Motor neuron (in vitro differentiated cells): ENCODE results near the gene RHEBL1. TPM values are rescaled to one million over a fixed set of nuclear protein-coding genes. Genes with fewer than 3 reads are reported as not detected.

Source experiments
- ATAC-seq, 8 experiments: fragments of 200-7000 bp; cut with Tn5 transposase; replicated peaks in 6 of 8; 2 replicates each; pipeline ENCODE4 v1.8.0; 2021; ENCODE audit warnings: mild to moderate bottlenecking in 8 of 8, moderate library complexity in 8 of 8
- H3K27ac ChIP-seq, 2 donors: fragments of 250-450 bp; sonication (Bioruptor Pico); 2 replicates each; pipeline ENCODE4 v1.9.0; 2021; ENCODE audit warnings: antibody characterized with exemption in 2 of 2, mild to moderate bottlenecking in 2 of 2, moderate library complexity in 1 of 2
- H3K4me1 ChIP-seq, 2 donors: fragments of 250-450 bp; sonication (Bioruptor Pico); replicated peaks in 1 of 2; 2 replicates each; pipeline ENCODE4 v1.6.1; 2021; ENCODE audit warnings: antibody characterized with exemption in 2 of 2, mild to moderate bottlenecking in 2 of 2, moderate library complexity in 1 of 2
- H3K4me3 ChIP-seq, 5 donors: fragments of 250-450 bp; sonication (Bioruptor Pico); 2 replicates each; pipeline ENCODE4 v1.9.0; 2021; ENCODE audit warnings: antibody characterized with exemption in 5 of 5, mild to moderate bottlenecking in 5 of 5, moderate library complexity in 4 of 5
- WGBS, 10 experiments: fragments of 450-650 bp; shearing (Covaris generic); methylation state at CpG; one replicate each; pipeline ENCODE4 v1.0.0; 2022; 5-methylcytosine and 5-hydroxymethylcytosine counted together
- in situ Hi-C, 9 experiments: fragments of 400-800 bp; cut with MboI; loops; one replicate each; pipeline ENCODE4 v1.15.0; 2021; ENCODE audit warnings: low sequenced_read_pairs in 9 of 9, low pct_unique_long_range_greater_than_20kb in 2 of 9; ENCODE audit not compliant: unreplicated experiment in 9 of 9
- total RNA-seq, 8 experiments: library from RNA; unstranded; fragments of 300-600 nt; gene quantifications; 2 replicates each; pipeline versions ENCODE4 v1.2.3 to v1.2.4, GENCODE V29; 2022

The RHEBL1 gene
- total RNA-seq, 8 experiments from 2014 or later = 0.45 to 4.1 (median 1.2) TPM; not detected in 1

DNA sequence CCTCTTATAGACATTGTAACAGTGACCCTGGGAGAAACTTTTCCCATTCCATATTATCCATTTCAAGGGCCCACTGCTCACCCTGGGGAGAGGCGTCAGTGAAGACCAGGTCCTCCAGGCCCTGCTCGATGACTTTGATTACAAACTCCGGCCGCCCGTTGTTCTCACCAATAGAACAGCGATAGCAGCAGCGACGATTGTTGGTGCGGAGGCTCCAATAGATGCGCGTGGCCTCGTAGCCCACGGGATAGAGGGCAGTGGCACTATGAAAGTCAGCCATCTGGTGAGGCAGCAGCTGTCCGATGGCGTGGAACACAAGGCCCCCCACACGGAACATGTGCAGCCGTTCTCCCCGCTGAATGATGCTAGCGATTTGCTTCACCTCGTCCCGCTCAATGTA is 43.7 kb downstream of the RHEBL1 start:
- Histone ChIP-seq H3K4me1 (no peaks in the 10 kb centered on the region), H3K27ac (no peak overlapping the region), H3K4me3 (no peak overlapping the region)
- 84 to 100% (median 91%) methylated on average over 2 to 10 of the region's 21 CpGs; no CpG with 5 or more reads in 4 of the 10 experiments for WGBS, 10 experiments
- ATAC-seq = no peak
- in situ Hi-C loops = no loop called here

GRCh38 chr12:49025463-49025862 is 44.3 kb downstream of the RHEBL1 start:
- H3K4me3 ChIP-seq = no peak overlapping the region
- no peaks in the 10 kb centered on the region for H3K4me1 ChIP-seq
- no peak overlapping the region for H3K27ac ChIP-seq
- WGBS, 10 experiments = 0 to 100% (median 93%) methylated on average over 1 to 4 of the region's 4 CpGs
- ATAC-seq = no peak
- in situ Hi-C loops = no loop called here

DNA sequence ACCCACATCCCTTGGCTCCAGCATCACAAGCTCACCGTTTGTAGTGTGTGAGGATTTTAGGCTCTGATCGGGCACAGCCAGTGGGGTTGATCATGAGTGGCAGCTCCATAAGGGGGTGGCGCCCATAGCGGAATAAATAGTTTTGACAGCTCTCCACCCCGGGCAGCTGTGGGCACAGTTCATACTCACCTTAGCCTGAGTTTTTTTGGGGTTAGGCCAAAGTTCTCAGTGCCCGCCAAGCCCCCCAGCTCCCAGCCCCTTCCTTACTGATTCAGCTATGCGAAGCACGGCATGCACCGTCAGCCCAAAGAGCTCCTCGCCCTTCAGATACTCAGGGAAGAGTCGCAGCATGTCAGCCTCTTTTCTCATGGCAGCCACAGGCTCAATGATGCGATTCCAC is 45.2 kb downstream of the RHEBL1 start:
- Histone ChIP-seq H3K4me3 (no peak overlapping the region), H3K27ac (no peak overlapping the region), H3K4me1 (peaks cover 4% of the 10 kb centered on the region in 2 donors)
- 78 to 100% (median 89%) methylated on average over 2 to 9 of the region's 12 CpGs; no CpG with 5 or more reads in 5 of the 10 experiments for WGBS, 10 experiments
- in situ Hi-C loops = no loop called here
- no peak for ATAC-seq

DNA sequence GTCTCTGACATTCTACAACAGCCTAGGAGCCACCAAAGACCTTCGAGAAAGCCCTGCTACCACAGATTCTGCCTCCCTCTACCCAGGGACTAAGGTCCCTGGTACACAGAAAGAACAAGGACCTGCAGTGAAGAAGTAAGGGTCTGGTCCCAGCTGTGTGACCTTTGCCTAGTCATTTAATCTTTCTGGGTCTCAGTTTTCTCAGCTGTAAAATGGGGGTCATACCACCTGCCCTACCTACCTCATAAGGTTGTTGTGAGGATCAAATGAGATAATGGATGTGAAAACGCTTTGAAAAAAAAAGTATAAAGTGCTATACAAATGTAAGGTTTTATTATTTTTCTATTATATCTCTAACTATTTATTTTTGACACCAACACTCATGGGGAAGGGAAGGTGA is 46.0 kb downstream of the RHEBL1 start:
- Histone ChIP-seq H3K4me3 (no peak overlapping the region), H3K27ac (no peak overlapping the region), H3K4me1 (peaks cover 7 to 8% of the 10 kb centered on the region in 2 donors)
- ATAC-seq = no peak
- in situ Hi-C loops = no loop called here
- 80 to 100% (median 100%) methylated on average over 1 to 2 of the region's 2 CpGs; no CpG with 5 or more reads in 2 of the 10 experiments for WGBS, 10 experiments

DNA sequence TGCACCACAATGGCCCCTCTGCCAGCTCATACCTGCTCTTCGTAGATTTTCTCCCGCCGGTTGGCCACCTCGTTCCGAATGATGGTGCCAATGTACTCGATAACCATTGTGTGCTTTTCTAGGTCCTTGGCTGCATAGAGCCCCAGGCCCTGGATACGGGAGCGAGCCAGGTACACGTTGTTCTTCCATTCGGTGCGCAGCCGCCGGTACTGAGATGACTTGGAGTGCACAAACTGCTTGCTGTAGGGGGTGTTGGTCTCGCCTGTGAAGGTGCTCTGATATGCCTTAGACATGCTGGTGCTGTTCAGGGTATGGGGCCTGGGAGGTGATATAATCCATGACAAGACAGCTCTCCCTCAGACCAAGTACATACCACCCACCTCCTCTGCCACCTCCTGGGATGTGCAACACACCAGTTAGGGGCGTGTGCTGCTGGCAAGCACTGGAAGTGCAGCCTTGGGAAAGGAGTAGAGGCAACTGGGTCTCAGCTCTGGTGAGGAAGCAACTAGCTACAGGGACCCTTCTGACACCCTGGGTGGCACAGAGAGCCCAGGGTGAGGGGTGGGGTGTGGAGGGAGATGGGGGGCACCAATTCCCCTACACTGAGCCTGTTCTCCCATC is 47.1 kb downstream of the RHEBL1 start:
- ATAC-seq = no peak
- 90 to 100% (median 95%) methylated on average over 1 to 9 of the region's 15 CpGs; no CpG with 5 or more reads in 3 of the 10 experiments for WGBS, 10 experiments
- Histone ChIP-seq H3K4me3 (no peak overlapping the region), H3K4me1 (peaks cover 7 to 10% of the 10 kb centered on the region in 2 donors), H3K27ac (no peak overlapping the region)
- in situ Hi-C loops = no loop called here

DNA sequence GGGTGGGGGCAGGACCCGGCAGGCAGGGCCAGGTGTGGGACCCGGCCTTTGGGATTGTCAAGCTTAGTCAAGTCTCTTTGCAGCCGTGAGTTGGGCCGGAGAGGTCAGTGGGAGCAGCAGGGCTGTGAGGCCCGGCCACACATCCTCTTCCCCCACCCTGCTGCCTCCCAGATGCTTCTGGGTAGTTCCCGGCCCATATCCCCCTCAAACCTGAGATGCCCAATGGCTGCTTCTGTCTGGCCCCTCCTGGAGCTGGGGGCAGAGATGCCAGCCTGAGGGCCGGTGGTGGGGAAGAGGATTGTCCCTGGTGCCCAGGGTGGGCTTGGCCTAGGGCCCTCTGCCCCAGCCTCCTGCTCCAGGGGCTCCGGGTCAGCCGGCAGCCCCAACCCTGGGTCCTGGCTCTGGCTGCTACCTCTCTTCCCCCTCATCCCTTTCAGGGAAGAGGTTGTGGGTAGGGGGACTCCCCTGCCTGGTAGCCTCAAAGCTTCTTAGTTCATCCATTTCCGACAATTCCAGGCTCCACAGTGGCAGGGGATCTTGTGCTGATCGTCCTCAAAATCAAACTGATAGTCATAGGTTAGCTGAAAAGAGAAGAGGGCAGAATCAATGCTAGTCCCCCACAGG is 48.4 kb downstream of the RHEBL1 start:
- WGBS, 10 experiments = 13 to 100% (median 96%) methylated on average over 1 to 2 of the region's 11 CpGs; no CpG with 5 or more reads in 4 of the 10 experiments
- peaks cover 7 to 15% of the 10 kb centered on the region in 2 donors for H3K4me1 ChIP-seq
- no peak overlapping the region for H3K27ac ChIP-seq
- ATAC-seq = no peak
- in situ Hi-C loops = no loop called here
- no peak overlapping the region for H3K4me3 ChIP-seq

- H3K27ac ChIP-seq = no peak overlapping the region
- no peak for ATAC-seq
- H3K4me1 ChIP-seq = peaks cover 7 to 15% of the 10 kb centered on the region in 2 donors
- WGBS, 10 experiments = no CpG with 5 or more reads among the region's 6 CpGs
- in situ Hi-C loops = no loop called here
- no peak overlapping the region for H3K4me3 ChIP-seq
Observed at GRCh38 chr12:49020441-49020840, 49.3 kb downstream of the RHEBL1 start.

DNA sequence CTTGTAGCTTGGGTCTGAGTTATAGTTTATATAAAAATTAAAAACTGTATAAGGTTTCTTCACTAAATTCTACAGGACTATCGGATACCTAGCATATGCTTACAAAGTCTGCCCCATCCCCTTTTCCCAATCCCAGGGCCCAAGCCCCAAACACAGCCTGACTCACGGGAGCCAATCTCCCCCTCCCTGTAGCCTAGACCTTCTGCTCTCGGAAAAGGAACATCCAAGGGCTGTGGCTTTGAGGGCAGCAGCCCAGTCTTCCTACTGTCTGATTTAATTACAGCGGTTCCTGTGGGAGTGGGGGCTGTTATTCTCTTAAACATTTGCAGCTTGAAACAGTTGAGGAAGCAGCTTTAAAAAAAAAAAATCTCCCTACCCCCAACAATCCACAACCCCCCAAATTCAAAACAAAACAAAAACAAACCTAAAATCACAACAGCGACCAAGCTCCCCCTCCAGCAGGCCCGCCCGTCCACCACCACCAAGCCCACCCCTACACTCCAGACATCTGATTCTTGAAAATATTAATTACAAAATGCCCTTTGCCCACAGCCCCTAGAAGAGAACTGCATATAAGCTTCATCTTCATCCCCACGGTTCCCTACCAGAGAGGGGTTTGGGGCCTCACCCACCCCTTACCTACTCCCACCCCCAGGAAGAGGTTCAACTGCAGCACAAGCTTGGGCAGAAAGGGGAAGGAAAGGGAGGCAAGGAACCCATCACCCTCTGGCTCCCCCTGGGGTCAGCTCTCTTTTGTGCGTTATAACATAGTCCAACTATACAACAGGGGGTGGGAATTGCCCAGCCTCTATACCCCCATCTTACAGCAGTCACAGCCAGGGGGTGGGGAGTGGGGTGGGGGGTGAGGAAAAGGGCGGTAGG is 50.1 kb downstream of the RHEBL1 start:
- ATAC-seq = peak in 1 of 8 experiments; percentile 1
- WGBS, 10 experiments = 20 to 76% (median 44%) methylated on average over 1 to 6 of the region's 10 CpGs; no CpG with 5 or more reads in 3 of the 10 experiments
- peaks cover 7 to 15% of the 10 kb centered on the region in 2 donors for H3K4me1 ChIP-seq
- H3K27ac ChIP-seq = peak overlapping the region; percentile 96
- peak overlapping the region; percentile 51 to 64 (median 57) for H3K4me3 ChIP-seq
- in situ Hi-C loops = no loop called here

- peak overlapping the region; percentile 96 for H3K27ac ChIP-seq
- in situ Hi-C loops = no loop called here
- H3K4me3 ChIP-seq = peak overlapping the region; percentile 51 to 64 (median 57)
- ATAC-seq = peak; percentile 7 to 40 (median 26)
- peaks cover 7 to 15% of the 10 kb centered on the region in 2 donors for H3K4me1 ChIP-seq
- WGBS, 10 experiments = 0 to 20% (median 0%) methylated on average over 1 to 7 of the region's 8 CpGs; no CpG with 5 or more reads in 2 of the 10 experiments
Observed at GRCh38 chr12:49019120-49019430, 50.7 kb downstream of the RHEBL1 start.

DNA sequence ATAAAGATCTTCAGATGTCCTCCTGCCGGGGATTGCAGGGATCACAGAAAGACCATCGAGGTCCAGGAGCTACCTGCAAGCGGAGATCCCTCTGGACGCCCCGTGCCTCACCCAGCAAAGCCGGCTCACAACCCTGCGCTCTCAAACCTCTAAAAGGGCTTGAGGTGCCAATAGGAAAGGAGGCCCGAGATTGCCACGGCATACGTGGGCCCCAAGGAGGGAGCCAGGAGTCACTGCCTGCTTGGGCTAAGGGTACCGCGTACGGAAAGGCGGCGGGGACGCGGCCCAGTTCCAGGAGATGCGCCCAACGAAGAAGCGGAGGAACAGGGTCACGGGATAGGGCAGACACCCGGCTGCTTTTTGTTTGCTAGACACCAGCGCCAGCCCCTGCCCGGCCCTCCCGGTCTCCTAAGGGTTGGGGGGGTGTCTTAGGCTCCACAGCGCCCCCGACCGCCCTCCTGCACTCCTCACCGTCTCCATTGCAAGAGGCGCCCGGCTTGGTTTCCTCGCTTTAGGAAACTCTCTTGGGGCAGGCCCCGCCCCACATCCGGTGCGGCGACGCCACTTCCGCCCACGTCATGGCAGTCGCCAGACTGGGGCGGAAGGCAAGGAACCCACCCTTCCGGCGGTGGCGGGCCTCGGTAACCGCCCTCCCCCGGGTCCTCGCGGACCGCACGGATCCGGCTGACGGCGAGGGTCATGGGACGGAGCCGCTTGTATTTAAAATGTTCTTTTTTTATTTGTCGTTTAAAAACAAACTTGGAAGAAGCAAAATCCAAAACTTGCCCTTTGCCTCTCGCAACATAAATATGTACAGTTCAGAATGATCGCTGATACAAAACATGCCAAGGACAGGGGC is 51.3 kb downstream of the RHEBL1 start, which contains the start of gene PRKAG1:
PRKAG1 (minus strand) TSS at position 516 of the 859 bp plus-strand sequence; CDS start at position 480, 36 bp downstream.
- Histone ChIP-seq H3K27ac (peak within 1 kb of the TSS; percentile 96), H3K4me1 (peaks cover 7 to 15% of the 10 kb centered on the region in 2 donors), H3K4me3 (peak within 1 kb of the TSS; percentile 51 to 64 (median 57))
- in situ Hi-C loops = no loop called here
- ATAC-seq = peak; percentile 82 to 95 (median 94)
- WGBS, 10 experiments = 0% methylated on average over 2 to 17 of the region's 59 CpGs; no CpG with 5 or more reads in 1 of the 10 experiments

DNA sequence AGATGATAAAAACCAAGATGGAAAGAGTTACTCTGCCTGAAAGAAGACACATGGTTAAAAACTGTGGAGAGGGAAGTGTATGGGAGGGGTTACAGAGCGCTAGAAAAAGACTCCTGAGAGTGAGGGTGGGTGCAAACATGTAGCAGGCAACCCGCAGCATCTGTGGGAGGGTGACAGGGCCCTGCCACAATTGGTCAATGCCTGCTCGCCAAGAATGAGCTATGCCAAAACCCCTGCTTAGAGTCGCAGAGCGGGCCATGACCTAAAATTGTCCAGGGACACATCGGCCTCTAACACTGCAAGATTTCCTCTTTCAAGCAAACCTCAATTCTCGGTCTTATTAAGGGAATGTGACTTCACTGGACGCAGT is 51.9 kb downstream of the RHEBL1 start:
- WGBS, 10 experiments = 0 to 8% (median 3%) methylated on average over 2 to 8 of the region's 8 CpGs; no CpG with 5 or more reads in 6 of the 10 experiments
- in situ Hi-C loops = no loop called here
- Histone ChIP-seq H3K27ac (peak overlapping the region; percentile 96), H3K4me1 (peaks cover 7 to 15% of the 10 kb centered on the region in 2 donors), H3K4me3 (peak overlapping the region; percentile 51 to 64 (median 57))
- ATAC-seq = peak; percentile 4 to 12 (median 10)

DNA sequence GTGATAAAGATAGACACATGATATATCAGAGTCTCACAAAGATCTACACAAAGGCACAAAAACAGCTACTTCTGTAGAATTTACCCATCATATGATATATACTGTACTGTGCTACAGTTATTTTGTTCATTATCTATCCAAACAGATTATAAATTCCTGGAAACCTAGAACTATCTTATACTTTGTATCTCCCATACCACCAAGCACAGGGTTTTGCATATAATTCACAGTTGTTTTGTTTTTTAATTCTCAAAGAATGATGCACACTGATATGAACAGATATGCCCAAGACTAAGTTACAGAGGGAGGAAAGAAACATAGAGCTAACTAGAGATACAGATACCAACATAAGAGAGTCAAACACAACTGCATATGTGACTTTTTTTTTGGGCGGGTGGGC is 54.6 kb downstream of the RHEBL1 start:
- in situ Hi-C loops = no loop called here
- no peak overlapping the region for H3K4me3 ChIP-seq

More for the DNA sequence above, 54.6 kb downstream of the RHEBL1 start:
- H3K4me1 ChIP-seq = peaks cover 7 to 24% of the 10 kb centered on the region in 2 donors
- no peak overlapping the region for H3K27ac ChIP-seq
- no peak for ATAC-seq
- 38 to 100% (median 100%) methylated on average over 1 of the region's 1 CpG; no CpG with 5 or more reads in 6 of the 10 experiments for WGBS, 10 experiments
